OCI-LY1 (cell line): ENCODE results near the gene C11orf98.
A peak's percentile ranks its signal among the peaks of the same experiment; 100 is the strongest.
"Not testable (repeated sequence)": the region's sequence is repeated elsewhere in the genome, so short reads cannot be mapped to it uniquely, and the experiment has no call there.

Source experiments
- H2AFZ ChIP-seq: fragments of 200-600 bp; sonication (generic), shearing (Covaris generic); 2 replicates; pipeline ENCODE4 v1.6.0; 2014; ENCODE audit warnings: antibody characterized with exemption, mild to moderate bottlenecking, low read length
- H3F3A ChIP-seq: fragments of 200-600 bp; sonication (generic), shearing (Covaris generic); 2 replicates; pipeline ENCODE4 v1.6.0; 2014; ENCODE audit warnings: mild to moderate bottlenecking, antibody characterized with exemption, low read length, moderate library complexity; ENCODE audit not compliant: insufficient read depth
- H3K27ac ChIP-seq: fragments of 200-600 bp; sonication (generic); 2 replicates; pipeline ENCODE4 v1.5.1; 2014; ENCODE audit warnings: low read length, mixed run types, mild to moderate bottlenecking, low read depth; ENCODE audit not compliant: poor library complexity, severe bottlenecking
- H3K27me3 ChIP-seq: fragments of 200-600 bp; sonication (generic); 2 replicates; pipeline ENCODE4 v1.6.0; 2014; ENCODE audit warnings: antibody characterized with exemption, mild to moderate bottlenecking, low read length, moderate library complexity; ENCODE audit not compliant: insufficient read depth
- H3K36me3 ChIP-seq: fragments of 200-600 bp; sonication (generic); 2 replicates; pipeline ENCODE4 v1.6.1; 2014; ENCODE audit warnings: mild to moderate bottlenecking, antibody characterized with exemption, low read length, moderate library complexity, mixed read lengths; ENCODE audit not compliant: insufficient read depth
- H3K4me1 ChIP-seq: fragments of 200-600 bp; sonication (generic); 2 replicates; pipeline ENCODE4 v1.5.1; 2014; ENCODE audit warnings: mild to moderate bottlenecking, low read length, moderate library complexity; ENCODE audit not compliant: insufficient read depth, severe bottlenecking
- H3K4me2 ChIP-seq: fragments of 200-600 bp; sonication (generic), shearing (Covaris generic); 2 replicates; pipeline ENCODE4 v1.6.1; 2014; ENCODE audit warnings: low read length
- H3K4me3 ChIP-seq: fragments of 200-600 bp; sonication (generic); 2 replicates; pipeline ENCODE4 v1.5.1; 2014; ENCODE audit warnings: low read length, low read depth, mild to moderate bottlenecking, mixed read lengths; ENCODE audit not compliant: poor library complexity, severe bottlenecking
- H3K79me2 ChIP-seq: fragments of 200-600 bp; shearing (Covaris generic); 2 replicates; pipeline ENCODE4 v1.6.1; 2016; ENCODE audit warnings: mixed run types, low read length, mixed read lengths; ENCODE audit not compliant: insufficient read depth
- H3K9ac ChIP-seq: fragments of 200-600 bp; sonication (generic), shearing (Covaris generic); 2 replicates; pipeline ENCODE4 v1.6.1; 2014; ENCODE audit warnings: mild to moderate bottlenecking, low read length, mixed read lengths
- H3K9me2 ChIP-seq: fragments of 200-600 bp; sonication (generic), shearing (Covaris generic); 2 replicates; pipeline ENCODE4 v1.6.1; 2014; ENCODE audit warnings: low read depth, mild to moderate bottlenecking, low read length, mixed read lengths
- H3K9me3 ChIP-seq: fragments of 200-600 bp; shearing (Covaris generic); 2 replicates; pipeline ENCODE4 v1.6.1; 2014; ENCODE audit warnings: low read length, mixed read lengths
- H4K20me1 ChIP-seq: fragments of 200-600 bp; sonication (generic), shearing (Covaris generic); 2 replicates; pipeline ENCODE4 v1.6.0; 2016; ENCODE audit warnings: mild to moderate bottlenecking, low read length; ENCODE audit not compliant: insufficient read depth
- CTCF ChIP-seq: fragments of 200-600 bp; sonication (generic), shearing (Covaris generic); IDR thresholded peaks from 2 replicates; pipeline ENCODE4 v1.5.1; 2017; ENCODE audit warnings: mild to moderate bottlenecking, antibody characterized with exemption, low read length, moderate library complexity, mixed read lengths
- EZH2 ChIP-seq: fragments of 200-600 bp; sonication (generic), shearing (Covaris generic); IDR thresholded peaks from 2 replicates; pipeline ENCODE4 v1.8.0; 2017; ENCODE audit warnings: borderline replicate concordance, mixed run types, mild to moderate bottlenecking, antibody characterized with exemption, low read length, moderate library complexity, mixed read lengths

Gene C11orf98

GRCh38 chr11:62654297-62654696, 10.7 kb downstream of the C11orf98 start:
- Histone ChIP-seq H3K4me3 (peak overlapping the region; percentile 93), H4K20me1 (no peaks in the 10 kb centered on the region), H3K4me1 (peaks cover 21% of the 10 kb centered on the region), H2AFZ (no peak overlapping the region), H3K9ac (no peak overlapping the region; the same call in 1 of the 2 replicates), H3K27ac (peak overlapping the region; percentile 3), H3K36me3 (peaks cover 11% of the 10 kb centered on the region; the same call in 1 of the 2 replicates), H3K4me2 (peak overlapping the region; percentile 94; the same call in 1 of the 2 replicates), H3K9me3 (no peaks in the 10 kb centered on the region), H3F3A (no peaks in the 10 kb centered on the region), H3K27me3 (no peaks in the 10 kb centered on the region), H3K79me2 (peaks cover 18% of the 10 kb centered on the region), H3K9me2 (no peaks in the 10 kb centered on the region)
- TF ChIP-seq CTCF (no peak), EZH2 (no peak)

GRCh38 chr11:62652161-62653006, 12.6 kb downstream of the C11orf98 start:
- H3K9me2 ChIP-seq = no peaks in the 10 kb centered on the region
- no peaks in the 10 kb centered on the region for H4K20me1 ChIP-seq
- H3K27ac ChIP-seq = peak overlapping the region; percentile 34
- TF ChIP-seq EZH2 (no peak), CTCF (no peak)
- peak overlapping the region; percentile 95 for H3K9ac ChIP-seq
- no peaks in the 10 kb centered on the region for H3F3A ChIP-seq
- H3K27me3 ChIP-seq = no peaks in the 10 kb centered on the region
- peak overlapping the region; percentile 94 for H3K4me2 ChIP-seq
- H3K9me3 ChIP-seq = no peaks in the 10 kb centered on the region
- no peak overlapping the region for H2AFZ ChIP-seq
- H3K36me3 ChIP-seq = peaks cover 30% of the 10 kb centered on the region
- H3K79me2 ChIP-seq = peaks cover 18% of the 10 kb centered on the region
- peak overlapping the region; percentile 93 for H3K4me3 ChIP-seq
- peaks cover 25% of the 10 kb centered on the region for H3K4me1 ChIP-seq

- not testable (repeated sequence) for H3K4me3 ChIP-seq, H3K9me3 ChIP-seq, H3K27me3 ChIP-seq, H4K20me1 ChIP-seq, H3K9me2 ChIP-seq, H3K27ac ChIP-seq, H3K9ac ChIP-seq, H3K4me2 ChIP-seq, H2AFZ ChIP-seq, H3F3A ChIP-seq
- H3K4me1 ChIP-seq = peaks cover 37% of the 10 kb centered on the region
- H3K79me2 ChIP-seq = peaks cover 25% of the 10 kb centered on the region
- peaks cover 34% of the 10 kb centered on the region for H3K36me3 ChIP-seq
These were observed 14.7 kb downstream of the C11orf98 start for GRCh38 chr11:62650283-62650682.
